K562 (cell line): ENCODE data around the gene RNPEPL1. TPM values are rescaled to one million over a fixed set of nuclear protein-coding genes. Genes with fewer than 3 reads are reported as not detected.

Experiments used
- ATAC-seq: fragments of 200-7000 bp; cut with Tn5 transposase; 3 replicates; pipeline ENCODE4 v1.9.1; 2020; ENCODE audit warnings: moderate library complexity
- BruUV-seq: library from RNA; stranded (reverse); fragments of 400-500 nt; replicated peaks from 2 replicates; lab custom pipeline; 2021; lab: Mats Ljungman, UMichigan
- CTCF ChIA-PET: fragments of 300-600 bp; formaldehyde crosslinking; extraction: SDS; loops from one replicate; lab custom pipeline; 2021; ENCODE audit warnings: low intra/inter-chr PET ratio; lab: Yijun Ruan, JAX
- POLR2A ChIA-PET: fragments of 300-600, 350-650 bp; sonication (Branson Sonifier 250); formaldehyde crosslinking; extraction: SDS; loops from one replicate; lab custom pipeline; 2021; ENCODE audit warnings: antibody characterized with exemption, inconsistent platforms; lab: Yijun Ruan, JAX
- DNase-seq, 4 experiments: peaks; one replicate each; pipeline versions ENCODE4 v3.0.0 to v3.0.0-alpha.2; 2011 to 2018; ENCODE audit warnings: low spot score in 3 of 4, mixed read lengths in 3 of 4; ENCODE audit errors: extremely low read depth in 1 of 4
- FAIRE-seq: peaks from 2 replicates; lab custom pipeline; 2011; peaks lifted over from hg19 to GRCh38; lab: Jason Lieb, UNC
- H2AFZ ChIP-seq: 2 replicates; pipeline ENCODE4 v1.6.0; 2011; ENCODE audit warnings: low read depth, low read length, control low read depth, inconsistent platforms
- H3K27ac ChIP-seq: fragments of 200-600 bp; 3 replicates; pipeline ENCODE4 v1.8.0; 2011; ENCODE audit warnings: low read depth, mild to moderate bottlenecking, control low read depth, inconsistent platforms, low read length, moderate library complexity, mixed read lengths; ENCODE audit errors: extremely low read depth
- H3K27me3 ChIP-seq, 2 experiments: fragments of 300-600 bp in 1 of 2; 2 replicates in 1 of 2; 3 replicates in 1 of 2; pipeline versions ENCODE4 v1.6.0 to v1.8.0; 2011; ENCODE audit warnings: inconsistent platforms in 2 of 2, low read length in 2 of 2, mild to moderate bottlenecking in 1 of 2, mixed read lengths in 1 of 2, moderate library complexity in 1 of 2; ENCODE audit not compliant: control insufficient read depth in 2 of 2, insufficient read depth in 2 of 2
- H3K36me3 ChIP-seq: fragments of 300-600 bp; 3 replicates; pipeline ENCODE4 v1.8.0; 2011; ENCODE audit warnings: mild to moderate bottlenecking, low read length, inconsistent platforms; ENCODE audit not compliant: control insufficient read depth, insufficient read depth
- H3K4me1 ChIP-seq, 2 experiments: fragments of 200-600 bp in 1 of 2; replicated peaks in 1 of 2; 2 replicates in 1 of 2; 3 replicates in 1 of 2; pipeline versions ENCODE4 v1.5.1 to v1.8.0; 2011; ENCODE audit warnings: inconsistent platforms in 2 of 2, low read length in 2 of 2, mild to moderate bottlenecking in 1 of 2, mixed read lengths in 1 of 2, moderate library complexity in 1 of 2; ENCODE audit not compliant: control insufficient read depth in 2 of 2, insufficient read depth in 2 of 2
- H3K4me2 ChIP-seq: 2 replicates; pipeline ENCODE4 v1.6.1; 2011; ENCODE audit warnings: low read length, control low read depth, inconsistent platforms, mixed read lengths; ENCODE audit not compliant: insufficient read depth
- H3K4me3 ChIP-seq: fragments of 200-600 bp; sonication (generic), shearing (Covaris generic); 2 replicates; pipeline ENCODE4 v1.5.1; 2016; ENCODE audit warnings: control low read depth, inconsistent platforms
- H3K79me2 ChIP-seq: fragments of 200-600 bp; 3 replicates; pipeline ENCODE4 v1.8.0; 2011; ENCODE audit warnings: low read length, inconsistent platforms; ENCODE audit not compliant: control insufficient read depth, insufficient read depth
- H3K9ac ChIP-seq, 2 experiments: 2 replicates each; pipeline versions ENCODE4 v1.6.0 to v1.6.1; 2011; ENCODE audit warnings: low read depth in 2 of 2, low read length in 2 of 2, control low read depth in 1 of 2, inconsistent platforms in 1 of 2, mild to moderate bottlenecking in 1 of 2, mixed read lengths in 1 of 2; ENCODE audit not compliant: insufficient read depth in 1 of 2
- H3K9me1 ChIP-seq: one replicate; pipeline ENCODE4 v1.6.0; 2011; ENCODE audit warnings: inconsistent platforms, mild to moderate bottlenecking, low read length, moderate library complexity; ENCODE audit not compliant: control insufficient read depth, insufficient read depth
- H3K9me3 ChIP-seq: replicated peaks from 2 replicates; pipeline ENCODE4 v1.5.1; 2011; ENCODE audit warnings: low read depth, low read length, inconsistent platforms; ENCODE audit not compliant: control insufficient read depth, insufficient read depth
- H4K20me1 ChIP-seq: replicated peaks from 2 replicates; pipeline ENCODE4 v1.6.1; 2011; ENCODE audit warnings: low read length, inconsistent platforms, mixed read lengths; ENCODE audit not compliant: control insufficient read depth, insufficient read depth
- DACH1 ChIP-seq: fragments of 450-650 bp; IDR thresholded peaks from 2 replicates; pipeline ENCODE4 v1.6.1; 2018; ENCODE audit not compliant: partially characterized antibody
- MAFF ChIP-seq: IDR thresholded peaks from 2 replicates; pipeline ENCODE4 v1.6.1; 2012; ENCODE audit warnings: low read length, improper control_type of control experiment
- MBD2 ChIP-seq: sonication (generic); IDR thresholded peaks from 2 replicates; pipeline ENCODE4 v1.6.1; 2016; ENCODE audit warnings: low read depth, borderline replicate concordance
- TAF9B ChIP-seq: fragments of 450-650 bp; IDR thresholded peaks from 2 replicates; pipeline ENCODE4 v1.6.1; 2018; ENCODE audit warnings: mild to moderate bottlenecking; ENCODE audit not compliant: partially characterized antibody
- ZC3H11A ChIP-seq: IDR thresholded peaks from 2 replicates; pipeline ENCODE4 v1.6.1; 2012; ENCODE audit warnings: low read depth, low read length, improper control_type of control experiment
- WGBS: fragments of 100-300 bp; shearing (Covaris generic); methylation state at CpG from one replicate; pipeline ENCODE4 v1.1.6; 2016; ENCODE audit warnings: low coverage, mixed read lengths; ENCODE audit not compliant: insufficient coverage; ENCODE audit errors: missing lambda C conversion rate; 5-methylcytosine and 5-hydroxymethylcytosine counted together
- in situ Hi-C: fragments of 300-500 bp; cut with MboI; formaldehyde crosslinking; loops from 4 replicates; pipeline ENCODE4 v1.15.0; 2018; ENCODE audit warnings: inconsistent platforms, mixed read lengths
- intact Hi-C: fragments of 100-400 bp; cut with micrococcal nuclease; formaldehyde crosslinking; loops from 2 replicates; pipeline ENCODE4 v1.14.2; 2022
- polyA plus RNA-seq, 8 experiments: library from polyadenylated mRNA; depleted of rRNA in 4 of 8; stranded (reverse) in 5 of 8; unstranded in 3 of 8; fragments of >200 nt; fragmentation: Nextera tagmentation in 2 of 8; fragmentation: Illumina TruSeq in 1 of 8; extraction: Ambion mirVana in 2 of 8; extraction: Trizol in 1 of 8; gene quantifications; 2 replicates each; pipeline versions ENCODE4 v1.2.1 to v1.2.3, GENCODE V29; 2011 to 2014; ENCODE audit warnings: inconsistent platforms in 1 of 8, missing spikeins in 1 of 8
- total RNA-seq, 7 experiments: library from RNA; depleted of rRNA in 6 of 7; stranded (reverse); fragments of >200 nt in 6 of 7; fragmentation: Illumina TruSeq in 2 of 7; extraction: Trizol in 2 of 7; gene quantifications; 2 replicates each; pipeline versions ENCODE4 v1.2.1 to v1.2.3, GENCODE V29; 2011 to 2021; ENCODE audit warnings: low replicate concordance in 1 of 7

Gene RNPEPL1
- total and polyA plus RNA-seq, 9 of the 15 experiments (the other 6 are each of a cell fraction or from before 2014, with no cell fraction given), result 0.07 to 38.7 (median 5.6) TPM

DNA sequence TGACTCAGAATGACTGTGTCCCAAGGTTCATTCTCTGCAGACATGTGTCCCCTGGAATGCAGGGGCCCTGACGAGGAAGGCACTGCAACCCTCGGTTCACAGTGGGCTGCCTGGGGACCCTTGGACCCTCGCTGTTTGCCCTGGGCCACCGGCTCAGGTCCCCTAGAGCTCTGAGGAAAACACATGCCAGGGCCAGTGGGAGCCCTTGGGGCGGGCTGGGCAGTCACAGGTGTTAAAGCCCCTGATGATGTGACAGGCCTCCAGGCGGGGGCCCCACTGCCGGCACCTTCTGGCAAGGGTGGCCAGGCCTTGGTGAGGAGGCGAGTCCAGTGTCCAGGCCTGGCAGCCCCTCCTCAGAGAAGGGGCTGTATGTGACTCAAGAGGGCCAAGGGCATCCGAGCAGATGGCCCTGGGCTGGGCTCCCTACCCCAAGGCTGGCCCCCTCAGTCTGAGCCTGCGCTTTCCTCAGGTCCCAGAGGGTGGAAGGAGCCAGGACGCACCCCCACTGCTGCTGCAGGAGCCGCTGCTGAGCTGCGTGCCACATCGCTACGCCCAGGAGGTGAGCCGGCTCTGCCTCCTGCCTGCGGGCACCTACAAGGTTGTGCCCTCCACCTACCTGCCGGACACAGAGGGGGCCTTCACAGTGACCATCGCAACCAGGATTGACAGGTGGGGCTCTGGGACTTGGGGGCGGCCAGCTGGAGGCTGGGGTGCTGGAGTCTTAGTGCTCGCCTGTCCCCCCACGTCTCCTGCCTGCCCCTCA lies 29.3 kb downstream of the RNPEPL1 start:
- DNase-seq (no peak), ATAC-seq (no peak), FAIRE-seq (no peak)
- no peak overlapping the region for H3K4me2 ChIP-seq
- H3K36me3 ChIP-seq, result peaks cover 6% of the 10 kb centered on the region; the same call in 1 of the 3 replicates
- BruUV-seq, result no TSS peak
- no peaks in the 10 kb centered on the region for H4K20me1 ChIP-seq
- intact Hi-C loops (no loop called here), in situ Hi-C loops (no loop called here)
- no peaks in the 10 kb centered on the region for H3K9me1 ChIP-seq
- WGBS, result 79% methylated on average over 7 of the region's 22 CpGs
- no peak overlapping the region for H2AFZ ChIP-seq
- no peaks in the 10 kb centered on the region for H3K79me2 ChIP-seq
- peaks cover 0 to 27% of the 10 kb centered on the region in 2 experiments; a peak in 2 of 5 replicates for H3K4me1 ChIP-seq
- TF ChIP-seq TAF9B (no peak), DACH1 (no peak), MBD2 (no peak), ZC3H11A (no peak), MAFF (no peak)
- ChIA-PET POLR2A (interaction anchor here (0.6 to 1.4 kb wide), 4 partner anchors 11 to 151 kb away, joined by 3 to 4 read pairs (median 3); partner anchors contain the start of gene CAPN10), CTCF (no interaction called here)
- H3K9me3 ChIP-seq, result no peaks in the 10 kb centered on the region
- no peaks in the 10 kb centered on the region for H3K27me3 ChIP-seq
- no peak overlapping the region for H3K27ac ChIP-seq
- H3K4me3 ChIP-seq, result no peak overlapping the region
- no peak overlapping the region for H3K9ac ChIP-seq
